Endothelial cell of umbilical vein (primary cell): ENCODE results near the gene LANCL3. TPM values are rescaled to one million over a fixed set of nuclear protein-coding genes. Genes with fewer than 3 reads are reported as not detected.
A peak's percentile ranks its signal among the peaks of the same experiment; 100 is the strongest.

Source experiments
- BruUV-seq: library from RNA; stranded (reverse); fragments of 400-500 nt; replicated peaks from 2 replicates; lab custom pipeline; 2021; lab: Mats Ljungman, UMichigan
- CTCF ChIA-PET: fragments of 300-600, 350-600 bp; sonication (Branson Sonifier 250); formaldehyde crosslinking; loops from one replicate; lab custom pipeline; 2021; ENCODE audit warnings: antibody characterized with exemption, inconsistent platforms; lab: Charles Lee
- POLR2A ChIA-PET: fragments of 300-600, 350-600 bp; sonication (Branson Sonifier 250); formaldehyde crosslinking; loops from one replicate; lab custom pipeline; 2021; ENCODE audit warnings: antibody characterized with exemption, inconsistent platforms; lab: Charles Lee
- DNase-seq: peaks from one replicate; pipeline ENCODE4 v3.0.0-alpha.2; 2011; ENCODE audit warnings: low read depth, low spot score
- FAIRE-seq: peaks from 2 replicates; lab custom pipeline; 2011; peaks lifted over from hg19 to GRCh38; lab: Jason Lieb, UNC
- H2AFZ ChIP-seq: 2 replicates; pipeline ENCODE4 v1.6.0; 2012; ENCODE audit warnings: low read depth, low read length, control low read depth, inconsistent platforms
- H3K27ac ChIP-seq: 2 replicates; pipeline ENCODE4 v1.5.1; 2011; ENCODE audit warnings: low read depth, mild to moderate bottlenecking, control low read depth, low read length, moderate library complexity; ENCODE audit not compliant: insufficient read depth
- H3K27me3 ChIP-seq, 2 experiments: 2 replicates each; pipeline versions ENCODE4 v1.6.0 to v1.6.1; 2011; ENCODE audit warnings: low read length in 2 of 2, mixed read lengths in 1 of 2; ENCODE audit not compliant: control insufficient read depth in 2 of 2, insufficient read depth in 2 of 2
- H3K36me3 ChIP-seq, 2 experiments: 2 replicates in 1 of 2; 3 replicates in 1 of 2; pipeline ENCODE4 v1.5.1; 2011; ENCODE audit warnings: low read length in 2 of 2, mild to moderate bottlenecking in 1 of 2, moderate library complexity in 1 of 2; ENCODE audit not compliant: control insufficient read depth in 2 of 2, insufficient read depth in 2 of 2; ENCODE audit errors: extremely low read depth in 1 of 2
- H3K4me1 ChIP-seq: 3 replicates; pipeline ENCODE4 v1.5.1; 2011; ENCODE audit warnings: mild to moderate bottlenecking, low read length; ENCODE audit not compliant: control insufficient read depth, insufficient read depth; ENCODE audit errors: extremely low read depth
- H3K4me2 ChIP-seq: 2 replicates; pipeline ENCODE4 v1.6.1; 2011; ENCODE audit warnings: low read length, control low read depth, mixed read lengths; ENCODE audit not compliant: insufficient read depth
- H3K4me3 ChIP-seq, 3 experiments: fragments of 200-600 bp in 1 of 3; sonication (generic), shearing (Covaris generic) in 1 of 3; replicated peaks in 1 of 3; 2 replicates each; pipeline ENCODE4 v1.5.1; 2011 to 2016; ENCODE audit warnings: control low read depth in 3 of 3, low read length in 3 of 3, mild to moderate bottlenecking in 2 of 3, inconsistent platforms in 1 of 3, low read depth in 1 of 3, moderate library complexity in 1 of 3; ENCODE audit not compliant: insufficient read depth in 1 of 3
- H3K79me2 ChIP-seq: 2 replicates; pipeline ENCODE4 v1.6.0; 2012; ENCODE audit warnings: low read length, inconsistent platforms; ENCODE audit not compliant: control insufficient read depth, insufficient read depth
- H3K9ac ChIP-seq: replicated peaks from 2 replicates; pipeline ENCODE3; 2011; ENCODE audit warnings: low read length, control low read depth; ENCODE audit not compliant: insufficient read depth; ENCODE audit errors: extremely low read depth
- H3K9me1 ChIP-seq: replicated peaks from 3 replicates; pipeline ENCODE4 v1.6.0; 2011; ENCODE audit warnings: mild to moderate bottlenecking, low read length; ENCODE audit not compliant: control insufficient read depth, insufficient read depth; ENCODE audit errors: extremely low read depth
- H3K9me3 ChIP-seq: replicated peaks from 2 replicates; pipeline ENCODE4 v1.5.1; 2012; ENCODE audit warnings: low read length, inconsistent platforms; ENCODE audit not compliant: control insufficient read depth, insufficient read depth
- H4K20me1 ChIP-seq: replicated peaks from 2 replicates; pipeline ENCODE3; 2011; ENCODE audit warnings: mild to moderate bottlenecking, low read length; ENCODE audit not compliant: control insufficient read depth, insufficient read depth; ENCODE audit errors: extremely low read depth
- CTCF ChIP-seq, 2 donors: IDR thresholded peaks; 1 replicate in 1 of 2; 2 replicates in 1 of 2; pipeline ENCODE4 v1.5.1; 2011; ENCODE audit warnings: low read length in 2 of 2, mild to moderate bottlenecking in 2 of 2, moderate library complexity in 2 of 2, control low read depth in 1 of 2, inconsistent platforms in 1 of 2, low read depth in 1 of 2; ENCODE audit not compliant: insufficient read depth in 1 of 2; ENCODE audit errors: extremely low read depth in 1 of 2
- EZH2 ChIP-seq: IDR thresholded peaks from 2 replicates; pipeline ENCODE4 v1.6.1; 2012; ENCODE audit warnings: borderline replicate concordance, low read depth, mild to moderate bottlenecking, moderate library complexity, low read length, inconsistent platforms; ENCODE audit not compliant: severe bottlenecking
- FOS ChIP-seq: IDR thresholded peaks from 2 replicates; pipeline ENCODE4 v1.6.1; 2011; ENCODE audit warnings: mild to moderate bottlenecking, low read length, moderate library complexity, borderline replicate concordance; ENCODE audit not compliant: insufficient read depth
- GATA2 ChIP-seq: IDR thresholded peaks from 2 replicates; pipeline ENCODE4 v1.7.0; 2011; ENCODE audit warnings: low read depth, mild to moderate bottlenecking, moderate library complexity, mixed read lengths, low read length; ENCODE audit not compliant: insufficient read length, insufficient read depth
- JUN ChIP-seq: IDR thresholded peaks from 2 replicates; pipeline ENCODE4 v1.6.1; 2011; ENCODE audit warnings: borderline replicate concordance, low read depth; ENCODE audit not compliant: insufficient read length, insufficient read depth
- MAX ChIP-seq: IDR thresholded peaks from 2 replicates; pipeline ENCODE4 v1.6.1; 2011; ENCODE audit not compliant: insufficient read depth, insufficient read length
- MYC ChIP-seq: IDR thresholded peaks from one replicate; pipeline ENCODE4 v1.6.1; 2011; ENCODE audit warnings: mild to moderate bottlenecking, low read depth, low read length
- POLR2A ChIP-seq: IDR thresholded peaks from 2 replicates; pipeline ENCODE4 v1.6.1; 2012; ENCODE audit warnings: low read depth, mild to moderate bottlenecking, control low read depth, low read length
- POLR2AphosphoS5 ChIP-seq: IDR thresholded peaks from 2 replicates; pipeline ENCODE4 v1.6.1; 2012; ENCODE audit warnings: low read depth, mild to moderate bottlenecking, control low read depth, low read length, moderate library complexity; ENCODE audit not compliant: insufficient read depth
- dilution Hi-C: fragments of 300-500 bp; cut with MboI; formaldehyde crosslinking; loops from one replicate; pipeline ENCODE4 v1.15.0; 2019; ENCODE audit warnings: low sequenced_read_pairs; ENCODE audit not compliant: extremely low pct_ligation_motif_present
- intact Hi-C: fragments of 100-400 bp; cut with micrococcal nuclease; formaldehyde crosslinking; loops from one replicate; pipeline ENCODE4 v1.10.0; 2022
- polyA plus RNA-seq, 4 experiments: library from polyadenylated mRNA; depleted of rRNA in 3 of 4; stranded (reverse) in 3 of 4; unstranded in 1 of 4; fragments of >200 nt; gene quantifications; 2 replicates each; pipeline versions ENCODE4 v1.2.1 to v1.2.3, GENCODE V29; 2011 to 2012; ENCODE audit warnings: missing spikeins in 1 of 4
- total RNA-seq: library from RNA; stranded (reverse); gene quantifications from 2 replicates; pipeline ENCODE4 v1.2.3, GENCODE V29; 2021

Gene LANCL3
- total and polyA plus RNA-seq, 2 donors (not counting 3 experiments of a cell fraction or from before 2014, with no cell fraction given), result 0.12 to 1.5 TPM

- peak; percentile 75 for FAIRE-seq
Observed at GRCh38 chrX:37590047-37590446, 18.6 kb downstream of the LANCL3 start.

More at GRCh38 chrX:37590047-37590446, 18.6 kb downstream of the LANCL3 start:
- no TSS peak for BruUV-seq
- no peak overlapping the region for H3K27ac ChIP-seq
- no peak overlapping the region for H3K9ac ChIP-seq
- TF ChIP-seq MYC (no peak), JUN (no peak), POLR2A (no peak), GATA2 (no peak), EZH2 (no peak), CTCF (IDR thresholded peaks at IDR 0.05; ENCODE audit: extremely low read depth in 1 of 2, insufficient read depth in 1 of 2, low read depth in 1 of 2, low read length in 2 of 2) (no peak), MAX (no peak), FOS (no peak), POLR2AphosphoS5 (no peak)
- no peaks in the 10 kb centered on the region for H3K27me3 ChIP-seq
- no peaks in the 10 kb centered on the region for H3K4me1 ChIP-seq
- H3K9me1 ChIP-seq, result no peaks in the 10 kb centered on the region
- ChIA-PET CTCF (no interaction called here), POLR2A (no interaction called here)
- intact Hi-C loops (no loop called here), dilution Hi-C loops (no loop called here)
- H3K4me2 ChIP-seq, result no peak overlapping the region
- no peaks in the 10 kb centered on the region for H3K36me3 ChIP-seq
- no peak overlapping the region for H3K4me3 ChIP-seq
- no peak for DNase-seq
- H3K9me3 ChIP-seq, result no peaks in the 10 kb centered on the region
- no peak overlapping the region for H2AFZ ChIP-seq
- no peaks in the 10 kb centered on the region for H4K20me1 ChIP-seq
- no peaks in the 10 kb centered on the region for H3K79me2 ChIP-seq
